H1 (cell line): ENCODE results near the gene CCBE1. TPM values are rescaled to one million over a fixed set of nuclear protein-coding genes. Genes with fewer than 3 reads are reported as not detected.

Experiments used
- CTCF ChIA-PET: fragments of 300-600 bp; sonication (Branson Sonifier 250); formaldehyde crosslinking; loops from one replicate; lab custom pipeline; 2021; ENCODE audit not compliant: partially characterized antibody; lab: Charles Lee
- POLR2A ChIA-PET: fragments of 300-600 bp; sonication (Branson Sonifier 250); formaldehyde crosslinking; loops from one replicate; lab custom pipeline; 2021; ENCODE audit warnings: inconsistent platforms; ENCODE audit not compliant: partially characterized antibody; lab: Charles Lee
- DNase-seq, 2 experiments: peaks; one replicate each; pipeline versions ENCODE4 v3.0.0 to v3.0.0-alpha.2; 2010 to 2022; ENCODE audit warnings: low spot score in 2 of 2, low read depth in 1 of 2, mixed read lengths in 1 of 2
- FAIRE-seq: peaks from 2 replicates; lab custom pipeline; 2011; peaks lifted over from hg19 to GRCh38; lab: Jason Lieb, UNC
- H2AFZ ChIP-seq: 2 replicates; pipeline ENCODE4 v1.8.1; 2012; ENCODE audit warnings: low read length, inconsistent platforms
- H2AK5ac ChIP-seq: 2 replicates; pipeline ENCODE4 v1.6.1; 2013; ENCODE audit warnings: low read depth, low read length
- H2BK120ac ChIP-seq: replicated peaks from 2 replicates; pipeline ENCODE3; 2013; ENCODE audit warnings: low read depth, low read length, inconsistent platforms
- H2BK12ac ChIP-seq: 2 replicates; pipeline ENCODE4 v1.6.1; 2013; ENCODE audit warnings: low read depth, low read length
- H2BK15ac ChIP-seq: 2 replicates; pipeline ENCODE4 v1.6.1; 2013; ENCODE audit warnings: low read length
- H2BK20ac ChIP-seq: 2 replicates; pipeline ENCODE4 v1.6.1; 2013; ENCODE audit warnings: low read length
- H2BK5ac ChIP-seq: 2 replicates; pipeline ENCODE4 v1.6.1; 2013; ENCODE audit warnings: low read depth, low read length
- H3K14ac ChIP-seq: 2 replicates; pipeline ENCODE4 v1.6.1; 2013; ENCODE audit warnings: inconsistent platforms; ENCODE audit not compliant: insufficient read length
- H3K18ac ChIP-seq: 2 replicates; pipeline ENCODE4 v1.6.1; 2013; ENCODE audit warnings: low read length; ENCODE audit errors: extremely low read depth
- H3K23ac ChIP-seq: 2 replicates; pipeline ENCODE4 v1.6.1; 2013; ENCODE audit warnings: inconsistent platforms; ENCODE audit not compliant: insufficient read length
- H3K23me2 ChIP-seq: 2 replicates; pipeline ENCODE4 v1.6.1; 2013; ENCODE audit warnings: low read depth, low read length
- H3K27ac ChIP-seq: 2 replicates; pipeline ENCODE4 v1.6.1; 2011; ENCODE audit warnings: low read depth, low read length, inconsistent platforms
- H3K27me3 ChIP-seq, 4 experiments: replicated peaks in 1 of 4; 1 replicate in 1 of 4; 2 replicates in 3 of 4; pipeline versions ENCODE4 v1.6.1 to v1.8.1; 2011 to 2013; ENCODE audit warnings: low read length in 3 of 4, mild to moderate bottlenecking in 3 of 4, inconsistent platforms in 2 of 4, mixed read lengths in 2 of 4, moderate library complexity in 1 of 4; ENCODE audit not compliant: control insufficient read depth in 3 of 4, insufficient read depth in 3 of 4; ENCODE audit errors: extremely low read depth in 1 of 4
- H3K36me3 ChIP-seq, 4 experiments: 2 replicates each; pipeline versions ENCODE4 v1.6.1 to v1.8.1; 2011 to 2013; ENCODE audit warnings: mild to moderate bottlenecking in 4 of 4, low read length in 3 of 4, moderate library complexity in 2 of 4, control low read depth in 1 of 4, inconsistent platforms in 1 of 4; ENCODE audit not compliant: insufficient read depth in 4 of 4, control insufficient read depth in 2 of 4
- H3K4ac ChIP-seq: replicated peaks from 2 replicates; pipeline ENCODE3; 2013; ENCODE audit warnings: low read length, low read depth, mixed read lengths, inconsistent platforms; ENCODE audit not compliant: insufficient read length
- H3K4me1 ChIP-seq, 4 experiments: replicated peaks in 1 of 4; 1 replicate in 1 of 4; 2 replicates in 3 of 4; pipeline versions ENCODE4 v1.6.1 to v1.8.1; 2011 to 2013; ENCODE audit warnings: low read length in 3 of 4, inconsistent platforms in 2 of 4, mixed read lengths in 1 of 4; ENCODE audit not compliant: insufficient read depth in 4 of 4, control insufficient read depth in 3 of 4
- H3K4me2 ChIP-seq, 2 experiments: 2 replicates each; pipeline versions ENCODE4 v1.6.1 to v1.8.1; 2011 to 2013; ENCODE audit warnings: low read depth in 2 of 2, low read length in 2 of 2, control low read depth in 1 of 2, inconsistent platforms in 1 of 2, mild to moderate bottlenecking in 1 of 2; ENCODE audit not compliant: insufficient read depth in 1 of 2
- H3K4me3 ChIP-seq, 4 experiments: fragments of 200-600, 300-600 bp in 1 of 4; sonication (generic), shearing (Covaris generic), sonication (Bioruptor Twin) in 1 of 4; 2 replicates each; pipeline versions ENCODE4 v1.5.1 to v1.8.1; 2011 to 2016; ENCODE audit warnings: low read length in 4 of 4, low read depth in 3 of 4, control low read depth in 2 of 4, inconsistent platforms in 2 of 4, mild to moderate bottlenecking in 2 of 4, mixed read lengths in 1 of 4, moderate library complexity in 1 of 4; ENCODE audit not compliant: insufficient read depth in 2 of 4; ENCODE audit errors: extremely low read depth in 1 of 4
- H3K56ac ChIP-seq: replicated peaks from 2 replicates; pipeline ENCODE3; 2013; ENCODE audit warnings: low read depth, mild to moderate bottlenecking, mixed read lengths, low read length, inconsistent platforms; ENCODE audit not compliant: insufficient read length
- H3K79me1 ChIP-seq: 2 replicates; pipeline ENCODE4 v1.6.1; 2013; ENCODE audit warnings: low read depth, low read length, control low read depth
- H3K79me2 ChIP-seq, 2 experiments: 2 replicates each; pipeline versions ENCODE4 v1.6.1 to v1.8.1; 2012 to 2013; ENCODE audit warnings: low read length in 2 of 2, mild to moderate bottlenecking in 2 of 2, inconsistent platforms in 1 of 2; ENCODE audit not compliant: insufficient read depth in 2 of 2, control insufficient read depth in 1 of 2
- H3K9ac ChIP-seq, 4 experiments: replicated peaks in 1 of 4; 1 replicate in 1 of 4; 2 replicates in 3 of 4; pipeline versions ENCODE4 v1.6.1 to v1.8.1; 2011 to 2013; ENCODE audit warnings: low read depth in 3 of 4, low read length in 3 of 4, control low read depth in 2 of 4, mild to moderate bottlenecking in 2 of 4, moderate library complexity in 2 of 4, inconsistent platforms in 1 of 4; ENCODE audit errors: extremely low read depth in 1 of 4
- H3K9me3 ChIP-seq, 2 experiments: 2 replicates each; pipeline versions ENCODE4 v1.6.1 to v1.8.1; 2012 to 2013; ENCODE audit warnings: mild to moderate bottlenecking in 2 of 2, moderate library complexity in 2 of 2, control low read depth in 1 of 2, inconsistent platforms in 1 of 2, low read depth in 1 of 2, low read length in 1 of 2, mixed read lengths in 1 of 2; ENCODE audit not compliant: insufficient read depth in 2 of 2
- H4K20me1 ChIP-seq, 2 experiments: replicated peaks in 1 of 2; 2 replicates each; pipeline versions ENCODE3 to v1.8.1; 2011 to 2013; ENCODE audit warnings: inconsistent platforms in 2 of 2, low read length in 2 of 2, mild to moderate bottlenecking in 1 of 2; ENCODE audit not compliant: insufficient read depth in 2 of 2, control insufficient read depth in 1 of 2
- H4K5ac ChIP-seq: 2 replicates; pipeline ENCODE4 v1.6.1; 2013; ENCODE audit warnings: low read length, low read depth, mixed read lengths, inconsistent platforms; ENCODE audit not compliant: insufficient read length
- H4K8ac ChIP-seq: 2 replicates; pipeline ENCODE4 v1.8.0; 2013; ENCODE audit warnings: mild to moderate bottlenecking, moderate library complexity, low read length, inconsistent platforms; ENCODE audit not compliant: insufficient read depth; ENCODE audit errors: extremely low read depth
- H4K91ac ChIP-seq: replicated peaks from 2 replicates; pipeline ENCODE3; 2013; ENCODE audit warnings: low read length, mixed read lengths, inconsistent platforms; ENCODE audit not compliant: insufficient read length
- BRCA1 ChIP-seq: IDR thresholded peaks from 2 replicates; pipeline ENCODE4 v1.6.1; 2012; ENCODE audit warnings: low read depth, low read length, improper control_type of control experiment
- CBX5 ChIP-seq: fragments of 300-800, 300-1000 bp; sonication (generic); IDR thresholded peaks from 2 replicates; pipeline ENCODE4 v1.7.1; 2016; ENCODE audit warnings: antibody characterized with exemption, low read length, low read depth
- EGR1 ChIP-seq: IDR thresholded peaks from 2 replicates; pipeline ENCODE4 v1.6.1; 2011; ENCODE audit warnings: low read depth, low read length, borderline replicate concordance
- HDAC6 ChIP-seq: IDR thresholded peaks from one replicate; pipeline ENCODE4 v1.7.1; 2012; ENCODE audit warnings: low read depth, mild to moderate bottlenecking, inconsistent platforms, low read length, moderate library complexity
- KDM1A ChIP-seq: fragments of 200-600, 300-600 bp; sonication (generic); IDR thresholded peaks from 2 replicates; pipeline ENCODE4 v1.7.1; 2016; ENCODE audit warnings: mild to moderate bottlenecking, low read length, borderline replicate concordance
- KDM5A ChIP-seq: fragments of 200-600 bp; IDR thresholded peaks from 2 replicates; pipeline ENCODE4 v1.7.1; 2012; ENCODE audit warnings: mild to moderate bottlenecking, low read length, inconsistent platforms, mixed read lengths
- NANOG ChIP-seq: IDR thresholded peaks from 2 replicates; pipeline ENCODE4 v1.6.1; 2011; ENCODE audit warnings: low read length, low read depth, mild to moderate bottlenecking, inconsistent platforms; ENCODE audit not compliant: insufficient read depth, poor library complexity, severe bottlenecking
- POLR2AphosphoS5 ChIP-seq: IDR thresholded peaks from 2 replicates; pipeline ENCODE4 v1.6.1; 2011; ENCODE audit warnings: low read depth, low read length
- RAD21 ChIP-seq, 2 experiments: IDR thresholded peaks in 1 of 2; conservative IDR thresholded peaks in 1 of 2; 2 replicates each; pipeline ENCODE4 v1.6.1; 2011; ENCODE audit warnings: low read depth in 2 of 2, low read length in 2 of 2, improper control_type of control experiment in 1 of 2, inconsistent platforms in 1 of 2, mild to moderate bottlenecking in 1 of 2, moderate library complexity in 1 of 2
- RXRA ChIP-seq: IDR thresholded peaks from 2 replicates; pipeline ENCODE4 v1.6.1; 2011; ENCODE audit warnings: low read depth, mild to moderate bottlenecking, low read length, moderate library complexity; ENCODE audit not compliant: insufficient read depth
- SIRT6 ChIP-seq: IDR thresholded peaks from one replicate; pipeline ENCODE4 v1.7.1; 2012; ENCODE audit warnings: low read length, inconsistent platforms
- TAF1 ChIP-seq: IDR thresholded peaks from 2 replicates; pipeline ENCODE4 v1.6.1; 2011; ENCODE audit warnings: mild to moderate bottlenecking, low read depth, low read length
- TAF7 ChIP-seq: optimal IDR thresholded peaks from 2 replicates; pipeline ENCODE3; 2011; ENCODE audit warnings: low read depth, mild to moderate bottlenecking, inconsistent platforms, low read length, moderate library complexity, borderline replicate concordance
- ZNF274 ChIP-seq: IDR thresholded peaks from 2 replicates; pipeline ENCODE4 v1.7.0; 2012; ENCODE audit warnings: low read length, borderline replicate concordance; ENCODE audit errors: extremely low read depth
- WGBS, 2 experiments: shearing (Covaris generic) in 1 of 2; methylation state at CpG; one replicate each; pipeline versions ENCODE4 v1.1.6 to v1.1.7; 2013 to 2015; ENCODE audit warnings: low lambda C conversion rate in 2 of 2, mixed read lengths in 2 of 2, inconsistent platforms in 1 of 2, low coverage in 1 of 2, missing lambda C conversion rate in 1 of 2; ENCODE audit not compliant: insufficient replicate concordance in 2 of 2, insufficient coverage in 1 of 2, insufficient read length in 1 of 2; ENCODE audit errors: extremely low coverage in 1 of 2, missing lambda C conversion rate in 1 of 2; 5-methylcytosine and 5-hydroxymethylcytosine counted together
- polyA plus RNA-seq, 7 experiments: library from polyadenylated mRNA; depleted of rRNA in 3 of 7; stranded (reverse) in 5 of 7; unstranded in 2 of 7; fragments of >200 nt in 5 of 7; fragments of 200-250 nt in 2 of 7; gene quantifications; 1 replicate in 5 of 7; 2 replicates in 1 of 7; 4 replicates in 1 of 7; pipeline versions ENCODE4 v1.2.1 to v1.2.3, GENCODE V29; 2011 to 2013; ENCODE audit warnings: missing spikeins in 2 of 7, mixed read lengths in 2 of 7
- total RNA-seq: library from RNA; stranded (reverse); fragmentation: NEBNext Ultra II Directional; extraction: Animal tissue kit (Norgen Biotek cat#: 25700); gene quantifications from 2 replicates; pipeline ENCODE4 v1.2.1, GENCODE V29; 2021
- TF ChIP-seq, protein P1 (sequence below): IDR thresholded peaks from 2 replicates; pipeline ENCODE4 v1.6.1; 2012; ENCODE audit warnings: inconsistent platforms

The CCBE1 gene
- total and polyA plus RNA-seq, 2 of the 8 experiments (the other 6 are each of a cell fraction or from before 2014, with no cell fraction given), result 2.1 to 2.6 TPM

DNA sequence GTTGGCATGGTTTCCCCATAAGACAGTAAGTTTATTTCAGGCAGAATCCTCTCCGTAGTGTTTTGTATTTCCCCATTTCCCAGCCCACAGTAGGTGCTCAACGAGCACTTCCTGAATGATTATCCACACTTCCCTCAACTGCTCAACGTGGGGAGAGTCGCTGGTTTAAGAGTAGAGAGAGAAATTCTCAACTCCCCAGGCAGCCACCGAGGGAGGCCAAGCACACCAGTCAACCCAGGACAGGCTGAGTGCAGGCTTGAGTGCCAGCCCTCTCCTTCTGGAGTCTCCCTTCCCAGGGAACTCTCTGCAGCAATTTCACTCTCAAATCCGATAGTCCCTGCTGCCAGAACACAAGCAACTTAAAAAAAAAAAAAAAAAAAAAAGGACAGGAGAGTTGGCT lies 246.2 kb downstream of the CCBE1 start:
- Histone ChIP-seq H4K8ac (no peak overlapping the region), H2AK5ac (no peak overlapping the region), H2BK15ac (no peak overlapping the region), H3K18ac (no peak overlapping the region), H3K79me1 (no peaks in the 10 kb centered on the region), H2BK5ac (no peak overlapping the region), H3K36me3 (no peaks in the 10 kb centered on the region), H3K23me2 (no peaks in the 10 kb centered on the region), H4K20me1 (no peaks in the 10 kb centered on the region), H3K27ac (no peak overlapping the region), H3K79me2 (no peaks in the 10 kb centered on the region), H4K91ac (no peak overlapping the region), H4K5ac (no peak overlapping the region), H3K9ac (no peak overlapping the region), H3K9me3 (no peaks in the 10 kb centered on the region), H3K4me2 (no peak overlapping the region), H3K56ac (no peak overlapping the region), H2AFZ (0 out of 2 replicates have a peak overlapping the region, but pooled peaks have one; percentile 38), H3K4me1 (peaks cover 0 to 5% (median 1%) of the 10 kb centered on the region in 4 experiments; a peak in 2 of 7 replicates), H2BK12ac (no peak overlapping the region), H3K4ac (no peak overlapping the region), H3K23ac (no peak overlapping the region), H2BK120ac (no peak overlapping the region), H3K27me3 (no peaks in the 10 kb centered on the region), H3K14ac (no peak overlapping the region), H2BK20ac (no peak overlapping the region), H3K4me3 (no peak overlapping the region)
- ChIA-PET POLR2A (no interaction called here), CTCF (no interaction called here)
- FAIRE-seq (no peak), DNase-seq (no peak)
- TF ChIP-seq TAF7, result no peak
- TF ChIP-seq SIRT6, result no peak
- no peak for TF ChIP-seq KDM5A
- no peak for TF ChIP-seq ZNF274
- no peak for TF ChIP-seq HDAC6
- no peak for TF ChIP-seq RAD21 (IDR thresholded peaks at IDR 0.05 in 1 of 2, conservative IDR thresholded peaks at IDR 0.05 in 1 of 2; ENCODE audit: low read depth in 2 of 2, low read length in 2 of 2)
- TF ChIP-seq CBX5, result no peak
- no peak for TF ChIP-seq POLR2AphosphoS5
- TF ChIP-seq, protein P1, sequence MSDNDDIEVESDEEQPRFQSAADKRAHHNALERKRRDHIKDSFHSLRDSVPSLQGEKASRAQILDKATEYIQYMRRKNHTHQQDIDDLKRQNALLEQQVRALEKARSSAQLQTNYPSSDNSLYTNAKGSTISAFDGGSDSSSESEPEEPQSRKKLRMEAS, result no peak
- no peak for TF ChIP-seq BRCA1
- TF ChIP-seq RXRA, result no peak
- no peak for TF ChIP-seq EGR1
- no peak for TF ChIP-seq TAF1
- TF ChIP-seq KDM1A, result no peak
- TF ChIP-seq NANOG, result no peak
- 68% methylated on average over 5 of the region's 6 CpGs; no CpG with 5 or more reads in 1 of the 2 experiments for WGBS, 2 experiments
